Measurements from ENCODE around the gene GIT1. TPM values are rescaled to one million over a fixed set of nuclear protein-coding genes. Genes with fewer than 3 reads are reported as not detected.

GIT1 gene
- total RNA-seq, 1 donor from 2014 or later, result 64.7 TPM

DNA sequence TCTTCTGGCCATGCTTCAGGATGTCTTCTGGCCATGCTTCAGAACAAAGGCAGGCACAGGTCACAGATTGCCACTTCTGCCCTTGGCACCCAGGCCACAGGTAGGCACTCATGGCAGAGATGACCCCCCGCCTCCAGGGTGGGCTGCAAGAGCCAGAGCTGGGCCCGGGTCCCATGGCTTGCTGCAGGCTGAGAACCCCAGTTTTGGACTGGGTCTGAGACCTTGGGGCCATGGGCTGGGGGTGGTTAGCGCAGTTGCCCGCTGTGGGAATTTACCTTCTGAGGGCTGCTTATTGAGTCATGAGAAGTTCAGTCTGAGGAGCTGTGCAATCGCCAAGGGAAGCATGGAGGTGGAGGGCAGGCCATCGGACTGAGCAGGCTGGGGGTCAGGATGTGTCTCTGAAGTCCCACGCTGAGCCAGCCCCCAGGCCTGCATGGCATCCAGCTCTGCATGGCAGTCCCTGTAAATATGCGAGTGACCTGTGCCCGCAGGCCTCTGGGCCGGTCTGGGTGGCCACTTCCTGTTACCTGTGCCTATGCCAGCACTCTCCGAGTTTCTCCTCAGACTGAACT lies 5.2 kb upstream of the GIT1 start:
- no peak for DNase-seq (ENCODE audit: low read depth)

DNA sequence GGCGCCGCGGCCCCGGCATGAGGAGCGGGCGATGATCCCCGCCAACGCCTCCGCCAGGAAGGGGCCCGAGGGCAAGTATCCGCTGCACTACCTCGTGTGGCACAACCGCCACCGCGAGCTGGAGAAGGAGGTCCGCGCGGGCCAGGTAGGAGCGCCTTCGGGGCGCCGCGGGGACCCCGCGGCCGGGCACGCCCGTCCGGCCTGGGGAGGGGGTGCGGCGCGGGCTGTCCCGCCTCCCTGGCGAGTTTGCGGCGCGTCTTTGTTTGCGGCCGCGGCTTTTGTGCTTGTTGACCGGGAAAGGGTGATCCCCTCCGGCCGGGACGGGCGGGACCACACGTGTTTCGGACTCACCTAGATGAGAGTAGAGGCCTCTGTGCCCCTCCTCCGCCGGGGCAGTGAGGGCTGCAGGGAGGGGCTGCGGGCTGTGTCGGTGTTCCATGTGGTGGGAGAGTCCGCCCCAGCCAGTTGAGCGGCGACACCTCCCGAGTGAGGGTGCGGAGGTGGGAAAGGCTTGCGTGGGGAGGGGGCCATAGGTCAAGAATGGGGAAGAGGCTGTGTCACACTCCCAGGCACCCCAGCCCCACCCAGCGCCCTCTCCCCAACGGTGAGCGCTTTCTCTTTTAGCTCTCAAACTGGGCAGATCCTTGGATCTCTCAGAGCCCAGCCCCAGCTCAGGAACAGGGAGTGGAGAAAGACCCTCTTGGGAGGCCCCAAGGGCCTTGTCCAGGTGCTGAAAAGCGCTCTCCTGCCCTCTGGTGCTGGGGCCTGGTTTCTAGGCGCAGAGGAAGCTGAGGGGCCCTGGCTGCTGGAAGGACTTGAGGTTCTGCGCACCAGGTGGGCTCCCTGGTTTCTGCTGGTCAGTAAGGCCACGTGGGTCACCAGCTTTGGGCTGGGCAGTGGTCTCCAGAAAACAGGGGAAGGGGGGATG lies 4.4 kb upstream of the GIT1 start:
- peak; percentile 38 for DNase-seq (ENCODE audit: low read depth)

DNA sequence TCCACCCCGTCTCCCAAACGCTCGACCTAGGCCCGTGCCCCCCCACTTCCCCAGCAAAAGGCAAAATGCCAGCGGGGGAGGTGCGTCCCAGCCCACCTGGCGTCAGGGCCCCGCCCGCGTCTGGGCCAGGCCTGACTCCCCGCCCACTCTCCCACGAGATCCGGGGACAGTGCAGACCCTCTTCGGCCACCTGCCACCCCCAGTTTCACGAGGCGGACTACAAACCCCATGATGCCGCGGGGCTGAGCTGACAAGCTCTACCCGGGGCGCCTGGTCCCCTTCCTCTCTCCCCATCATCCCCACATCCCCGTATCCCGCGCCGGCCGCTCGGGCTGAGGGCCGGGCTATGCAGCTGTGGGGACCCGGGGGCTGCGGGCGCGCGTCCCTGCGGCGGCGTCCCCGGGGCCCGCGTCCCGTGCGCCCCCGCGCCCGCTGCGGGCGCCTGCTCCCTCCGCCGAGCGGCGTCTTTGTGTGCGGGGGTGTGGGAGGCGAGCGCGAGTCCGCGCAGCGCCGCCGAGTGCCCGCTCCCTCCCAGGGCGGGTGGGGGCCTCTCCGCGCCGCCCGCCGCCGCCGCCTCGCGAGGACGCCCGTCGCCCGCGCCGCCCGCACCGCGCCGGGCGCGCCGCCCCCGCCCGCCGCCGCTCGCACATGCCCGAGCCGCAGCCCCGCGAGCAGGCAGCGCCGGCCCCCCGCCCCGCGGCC lies 3.6 kb upstream of the GIT1 start, which contains the start of gene ANKRD13B:
Gene ANKRD13B, plus strand, starts transcription at position 283 of the 702 bp plus-strand sequence. CDS start 490 bp downstream, outside the sequence.
- peak; percentile 56 for DNase-seq (ENCODE audit: low read depth)

DNA sequence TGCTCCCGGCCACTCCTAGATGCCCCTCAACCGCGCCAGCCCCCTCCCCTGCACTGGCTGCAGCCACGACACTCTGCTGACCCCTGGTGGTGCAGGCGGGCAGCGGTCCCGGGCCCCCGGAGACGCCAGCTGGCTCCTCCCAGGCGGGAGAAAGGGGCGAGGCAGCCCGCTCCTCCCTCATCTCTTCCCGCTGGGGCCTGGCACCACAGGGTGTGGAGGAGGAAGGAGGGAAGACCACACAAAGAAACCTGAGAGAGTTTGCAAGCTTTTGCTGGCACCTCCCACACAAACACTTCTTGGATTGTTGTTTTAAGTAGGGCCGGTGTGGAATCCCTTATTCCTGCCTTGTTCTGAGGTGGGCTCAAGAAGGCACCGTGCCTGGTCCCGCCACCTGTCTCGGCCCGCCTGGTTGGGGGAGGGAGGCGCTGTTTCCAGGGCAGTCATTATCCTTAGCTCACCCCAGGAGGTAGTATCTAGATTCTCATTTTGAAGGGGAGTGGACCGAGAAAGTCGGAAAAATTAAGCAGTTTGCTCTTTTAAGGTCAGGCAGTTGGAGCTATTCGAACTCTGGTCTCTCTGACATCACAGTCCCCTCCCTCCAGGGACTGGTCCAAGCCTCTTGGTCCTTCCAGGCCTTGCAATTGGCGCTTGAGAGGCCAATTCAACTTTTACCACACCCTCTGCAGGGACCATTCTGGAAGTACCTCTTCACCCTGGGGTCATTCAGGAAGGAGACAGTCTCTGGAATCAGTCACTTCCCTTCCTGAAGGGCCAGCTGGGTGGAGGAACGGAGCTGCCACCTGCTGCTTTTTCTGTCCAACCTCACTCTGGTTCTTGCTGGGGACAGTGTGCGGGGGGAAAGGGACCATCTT lies 2.5 kb upstream of the GIT1 start:
- peak; percentile 91 for DNase-seq (ENCODE audit: low read depth)

GRCh38 chr17:29591146-29591736 lies 1.8 kb upstream of the GIT1 start:
- DNase-seq (ENCODE audit: low read depth), result peak; percentile 72

GRCh38 chr17:29590411-29591145 lies 1.1 kb upstream of the GIT1 start:
- DNase-seq (ENCODE audit: low read depth), result peak; percentile 81

DNA sequence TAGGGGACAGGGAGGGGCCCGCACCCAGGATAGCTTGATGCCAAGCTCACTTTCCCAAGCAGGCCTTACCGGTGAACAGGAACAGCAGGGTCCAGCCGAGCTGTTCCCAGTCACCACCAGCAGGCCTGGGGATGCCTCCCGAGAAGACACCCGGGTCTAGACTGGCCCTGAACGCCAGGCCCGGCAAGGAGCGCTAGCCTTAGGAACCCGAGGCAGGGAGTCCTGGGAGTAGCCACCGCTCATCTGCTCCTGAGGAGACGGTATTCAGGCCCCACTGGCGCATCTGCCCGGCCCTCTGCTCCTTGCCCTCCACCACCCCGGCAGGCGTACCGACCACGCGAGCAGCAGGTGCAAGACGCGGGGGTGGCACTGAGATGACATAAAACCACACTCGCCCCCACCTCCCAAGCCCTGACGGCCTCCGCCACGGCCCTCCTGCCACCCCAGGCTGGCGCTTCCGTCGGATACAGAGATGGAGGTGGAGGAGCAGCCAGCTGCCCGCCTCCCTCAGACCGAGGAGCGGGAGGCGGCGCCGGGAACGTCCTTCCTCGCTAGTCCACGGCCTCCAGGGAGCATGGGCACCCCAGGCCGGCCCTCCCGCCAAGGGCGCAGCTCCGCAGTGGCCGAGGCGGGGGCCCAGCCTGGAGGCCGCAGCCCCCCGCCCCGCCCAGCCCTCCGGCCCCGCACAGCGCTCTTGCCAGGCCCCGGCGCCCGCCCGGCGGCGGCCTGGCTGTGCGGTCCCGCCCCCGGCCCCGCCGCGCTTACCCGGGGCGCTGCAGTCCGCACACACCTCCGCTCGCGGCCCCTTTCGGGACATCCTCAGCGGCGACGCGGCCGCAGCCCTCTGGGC lies 661 bp downstream of the GIT1 start:
- peak; percentile 83 for DNase-seq (ENCODE audit: low read depth)

GRCh38 chr17:29588017-29588561 lies 1.4 kb downstream of the GIT1 start:
- DNase-seq (ENCODE audit: low read depth), result peak; percentile 27

- DNase-seq (ENCODE audit: low read depth), result no peak
These were observed 1.9 kb downstream of the GIT1 start for GRCh38 chr17:29587591-29587990.

- no peak for DNase-seq (ENCODE audit: low read depth)
These were observed 2.6 kb downstream of the GIT1 start for GRCh38 chr17:29586676-29587469.

DNA sequence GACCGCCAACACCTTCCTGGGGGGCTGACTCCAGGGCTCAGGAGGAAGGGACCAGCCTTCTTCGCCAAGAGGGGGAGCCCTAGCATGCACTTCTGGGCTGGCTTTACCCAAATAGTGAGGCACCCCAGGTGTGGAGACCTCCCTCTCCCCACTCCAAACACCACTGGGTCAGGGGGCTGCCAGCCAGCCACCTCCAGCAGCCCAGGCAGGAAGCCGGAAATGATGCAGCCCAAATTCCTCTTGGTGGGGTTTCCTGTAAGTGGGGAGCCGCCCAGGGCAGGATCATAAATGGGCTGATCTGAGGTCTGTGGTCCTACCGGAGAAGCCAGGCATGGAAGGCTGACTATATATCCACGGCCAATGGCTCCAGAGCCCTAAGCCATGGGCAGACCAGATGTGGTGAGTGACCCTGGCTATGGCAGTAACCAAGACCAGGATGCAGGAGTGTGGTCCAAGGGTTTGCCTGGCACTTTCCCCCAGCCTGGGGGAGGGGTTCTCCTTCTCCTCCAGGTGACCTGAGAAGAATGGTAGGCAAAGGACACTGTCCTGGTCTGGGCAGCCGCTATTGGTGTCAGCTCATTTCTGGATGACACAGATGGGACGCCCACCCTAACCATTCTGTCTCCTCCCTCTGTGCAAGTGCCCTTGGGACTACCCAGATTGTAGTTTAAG lies 4.2 kb downstream of the GIT1 start:
- no peak for DNase-seq (ENCODE audit: low read depth)

GRCh38 chr17:29584452-29585079 lies 4.9 kb downstream of the GIT1 start:
- DNase-seq (ENCODE audit: low read depth), result no peak

- no peak for DNase-seq (ENCODE audit: low read depth)
These were observed 5.9 kb downstream of the GIT1 start for GRCh38 chr17:29583324-29584248.

- no peak for DNase-seq (ENCODE audit: low read depth)
These were observed 6.7 kb downstream of the GIT1 start for GRCh38 chr17:29582772-29583171.

DNA sequence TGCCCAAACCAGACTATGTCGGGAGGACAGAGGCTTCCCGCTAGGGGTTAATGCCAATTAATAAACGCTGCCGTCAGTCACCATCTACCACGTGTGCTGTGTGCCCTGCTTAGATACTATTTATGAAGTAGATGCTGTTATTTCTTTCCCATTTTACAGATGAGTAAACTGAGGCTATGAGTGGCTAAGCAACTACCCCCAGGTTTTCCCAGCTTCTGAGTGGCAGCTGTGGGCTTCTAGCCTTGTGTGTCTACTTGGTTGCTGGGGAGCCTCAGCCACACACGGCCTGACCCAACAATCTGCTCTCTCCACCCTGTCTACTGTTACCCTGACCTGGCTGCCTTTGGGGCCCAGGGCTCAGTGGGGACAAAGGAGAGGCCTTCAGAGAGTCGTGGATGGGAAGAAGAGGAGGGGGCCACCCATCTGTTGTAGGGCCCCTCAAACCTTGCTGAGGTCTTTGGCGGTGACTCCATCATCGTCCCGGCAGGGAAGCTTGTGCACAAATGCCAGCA lies 7.1 kb downstream of the GIT1 start:
- no peak for DNase-seq (ENCODE audit: low read depth)

Measured in myocyte (in vitro differentiated cells).